PC-9 (cell line): ENCODE results near the gene FANCF. TPM values are rescaled to one million over a fixed set of nuclear protein-coding genes. Genes with fewer than 3 reads are reported as not detected.

Experiments used
- BruUV-seq: library from RNA; stranded (reverse); fragments of 400-500 nt; replicated peaks from 2 replicates; lab custom pipeline; 2021; lab: Mats Ljungman, UMichigan
- CTCF ChIA-PET: fragments of 300-600 bp; sonication (Branson Sonifier 250); formaldehyde crosslinking; loops from one replicate; lab custom pipeline; 2022; ENCODE audit warnings: antibody characterized with exemption; lab: Charles Lee
- POLR2A ChIA-PET: fragments of 300-600 bp; sonication (Branson Sonifier 250); formaldehyde crosslinking; loops from one replicate; lab custom pipeline; 2022; ENCODE audit warnings: antibody characterized with exemption; ENCODE audit not compliant: unreplicated experiment; lab: Charles Lee
- DNase-seq, 2 experiments: peaks; one replicate each; pipeline versions ENCODE4 v3.0.0 to v3.0.0-alpha.2; 2015 to 2022; ENCODE audit warnings: mixed read lengths in 1 of 2
- H2AFZ ChIP-seq: fragments of 200-600 bp; sonication (generic); 2 replicates; pipeline ENCODE4 v1.8.1; 2017; ENCODE audit warnings: antibody characterized with exemption
- H3F3A ChIP-seq: fragments of 200-600 bp; sonication (generic); 2 replicates; pipeline ENCODE4 v1.8.1; 2017; ENCODE audit warnings: antibody characterized with exemption, mild to moderate bottlenecking, low read depth; ENCODE audit not compliant: insufficient read depth
- H3K27ac ChIP-seq: fragments of 200-600 bp; sonication (generic); 2 replicates; pipeline ENCODE4 v1.6.1; 2016; ENCODE audit warnings: mixed run types
- H3K27me3 ChIP-seq: fragments of 200-600 bp; sonication (generic); 2 replicates; pipeline ENCODE4 v1.6.1; 2016; ENCODE audit warnings: low read depth, mixed run types; ENCODE audit not compliant: insufficient read depth
- H3K36me3 ChIP-seq: fragments of 200-600 bp; sonication (generic); 2 replicates; pipeline ENCODE4 v1.6.1; 2016; ENCODE audit warnings: low read depth, mixed run types
- H3K4me1 ChIP-seq: fragments of 200-600 bp; sonication (generic); replicated peaks from 2 replicates; pipeline ENCODE4 v1.6.1; 2016; ENCODE audit warnings: mixed run types; ENCODE audit not compliant: insufficient read depth
- H3K4me2 ChIP-seq: fragments of 200-600 bp; sonication (generic); 2 replicates; pipeline ENCODE4 v1.6.1; 2017; ENCODE audit warnings: mixed run types
- H3K4me3 ChIP-seq: fragments of 200-600 bp; sonication (generic); 2 replicates; pipeline ENCODE4 v1.6.1; 2016; ENCODE audit warnings: mixed run types
- H3K79me2 ChIP-seq: fragments of 200-600 bp; sonication (generic); 2 replicates; pipeline ENCODE4 v1.6.1; 2017; ENCODE audit warnings: low read depth, mixed run types
- H3K9me2 ChIP-seq: fragments of 200-600 bp; sonication (generic); 2 replicates; pipeline ENCODE4 v1.8.1; 2017; ENCODE audit warnings: mild to moderate bottlenecking; ENCODE audit not compliant: insufficient read depth
- H3K9me3 ChIP-seq: fragments of 200-600 bp; sonication (generic); 2 replicates; pipeline ENCODE4 v1.8.1; 2016; ENCODE audit warnings: low read depth; ENCODE audit not compliant: insufficient read depth
- H4K20me1 ChIP-seq: fragments of 200-600 bp; sonication (generic); 2 replicates; pipeline ENCODE4 v1.8.1; 2017; ENCODE audit not compliant: insufficient read depth
- CTCF ChIP-seq: fragments of 200-600 bp; sonication (generic); conservative IDR thresholded peaks from 2 replicates; pipeline ENCODE4 v1.6.1; 2017; ENCODE audit warnings: mixed run types, antibody characterized with exemption, mild to moderate bottlenecking, moderate library complexity
- EZH2 ChIP-seq: fragments of 200-600 bp; sonication (generic); IDR thresholded peaks from 2 replicates; pipeline ENCODE4 v1.8.0; 2017; ENCODE audit warnings: antibody characterized with exemption, low read depth
- intact Hi-C: fragments of 100-400 bp; cut with micrococcal nuclease; formaldehyde crosslinking; loops from one replicate; pipeline ENCODE4 v1.10.0; 2022; ENCODE audit not compliant: unreplicated experiment
- total RNA-seq: library from RNA; stranded (reverse); gene quantifications from 2 replicates; pipeline ENCODE4 v1.2.3, GENCODE V29; 2021

FANCF gene
- total RNA-seq, 1 experiment from 2014 or later: 8.0 TPM

GRCh38 chr11:22671751-22672150 lies 46.1 kb upstream of the FANCF start:
- H2AFZ ChIP-seq: no peak overlapping the region
- no peaks in the 10 kb centered on the region for H3K9me2 ChIP-seq
- no peaks in the 10 kb centered on the region for H3K36me3 ChIP-seq
- H3F3A ChIP-seq: no peaks in the 10 kb centered on the region
- no peak for TF ChIP-seq EZH2
- no peak for TF ChIP-seq CTCF
- H3K27ac ChIP-seq: no peak overlapping the region
- no peaks in the 10 kb centered on the region for H3K79me2 ChIP-seq
- H3K4me1 ChIP-seq: no peaks in the 10 kb centered on the region
- no peak overlapping the region for H3K4me2 ChIP-seq
- DNase-seq: no peak
- no TSS peak for BruUV-seq
- ChIA-PET POLR2A (no interaction called here), CTCF (interaction anchor here (0.6 kb wide), 1 partner anchor 122 kb away, joined by 5 read pairs; no protein-coding TSS in a partner anchor)
- H3K4me3 ChIP-seq: no peak overlapping the region
- no peaks in the 10 kb centered on the region for H3K9me3 ChIP-seq
- no peaks in the 10 kb centered on the region for H4K20me1 ChIP-seq
- peaks cover 4% of the 10 kb centered on the region; the same call in 1 of the 2 replicates for H3K27me3 ChIP-seq
- intact Hi-C loops: loop anchor here (2.0 kb wide), 1 partner anchor 115 kb away; no protein-coding TSS in a partner anchor

GRCh38 chr11:22670830-22671229 lies 45.2 kb upstream of the FANCF start:
- H4K20me1 ChIP-seq: no peaks in the 10 kb centered on the region
- no peaks in the 10 kb centered on the region for H3K4me1 ChIP-seq
- no peak overlapping the region for H3K4me2 ChIP-seq
- no peaks in the 10 kb centered on the region for H3K9me3 ChIP-seq
- H3K9me2 ChIP-seq: no peaks in the 10 kb centered on the region
- H3K27me3 ChIP-seq: peaks cover 4% of the 10 kb centered on the region; the same call in 1 of the 2 replicates
- TF ChIP-seq EZH2: no peak
- peak; percentile 35; the same call in 1 of the 2 replicates for TF ChIP-seq CTCF
- no peak for DNase-seq
- intact Hi-C loops: loop anchor here (2.0 kb wide), 1 partner anchor 116 kb away; no protein-coding TSS in a partner anchor
- H3K4me3 ChIP-seq: no peak overlapping the region
- H3K27ac ChIP-seq: no peak overlapping the region
- BruUV-seq: no TSS peak
- no peaks in the 10 kb centered on the region for H3F3A ChIP-seq
- ChIA-PET POLR2A (no interaction called here), CTCF (no interaction called here)
- no peaks in the 10 kb centered on the region for H3K79me2 ChIP-seq
- H3K36me3 ChIP-seq: no peaks in the 10 kb centered on the region
- H2AFZ ChIP-seq: no peak overlapping the region

- Histone ChIP-seq H3K4me1 (no peaks in the 10 kb centered on the region), H3K9me3 (no peaks in the 10 kb centered on the region), H3K4me2 (no peak overlapping the region), H3K27ac (no peak overlapping the region), H4K20me1 (no peaks in the 10 kb centered on the region), H3K4me3 (no peak overlapping the region), H3K9me2 (no peaks in the 10 kb centered on the region), H3K27me3 (peaks cover 4% of the 10 kb centered on the region; the same call in 1 of the 2 replicates), H3F3A (no peaks in the 10 kb centered on the region), H3K36me3 (no peaks in the 10 kb centered on the region), H2AFZ (no peak overlapping the region), H3K79me2 (no peaks in the 10 kb centered on the region)
- DNase-seq: no peak
- POLR2A ChIA-PET: no interaction called here
- CTCF ChIA-PET: interaction anchor here (0.6 kb wide), 1 partner anchor 132 kb away, joined by 5 read pairs; no protein-coding TSS in a partner anchor
- TF ChIP-seq EZH2 (no peak), CTCF (no peak)
- intact Hi-C loops: no loop called here
- no TSS peak for BruUV-seq
Observed at GRCh38 chr11:22669368-22669767, 43.7 kb upstream of the FANCF start.
